Fibroblast of the conjunctiva (primary cell): ENCODE measurements around the gene KCNK17.

Source experiments
- DNase-seq: peaks from one replicate; pipeline ENCODE4 v3.0.0-alpha.2; 2010; ENCODE audit warnings: low read depth

KCNK17 gene, protein sequence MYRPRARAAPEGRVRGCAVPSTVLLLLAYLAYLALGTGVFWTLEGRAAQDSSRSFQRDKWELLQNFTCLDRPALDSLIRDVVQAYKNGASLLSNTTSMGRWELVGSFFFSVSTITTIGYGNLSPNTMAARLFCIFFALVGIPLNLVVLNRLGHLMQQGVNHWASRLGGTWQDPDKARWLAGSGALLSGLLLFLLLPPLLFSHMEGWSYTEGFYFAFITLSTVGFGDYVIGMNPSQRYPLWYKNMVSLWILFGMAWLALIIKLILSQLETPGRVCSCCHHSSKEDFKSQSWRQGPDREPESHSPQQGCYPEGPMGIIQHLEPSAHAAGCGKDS

DNA sequence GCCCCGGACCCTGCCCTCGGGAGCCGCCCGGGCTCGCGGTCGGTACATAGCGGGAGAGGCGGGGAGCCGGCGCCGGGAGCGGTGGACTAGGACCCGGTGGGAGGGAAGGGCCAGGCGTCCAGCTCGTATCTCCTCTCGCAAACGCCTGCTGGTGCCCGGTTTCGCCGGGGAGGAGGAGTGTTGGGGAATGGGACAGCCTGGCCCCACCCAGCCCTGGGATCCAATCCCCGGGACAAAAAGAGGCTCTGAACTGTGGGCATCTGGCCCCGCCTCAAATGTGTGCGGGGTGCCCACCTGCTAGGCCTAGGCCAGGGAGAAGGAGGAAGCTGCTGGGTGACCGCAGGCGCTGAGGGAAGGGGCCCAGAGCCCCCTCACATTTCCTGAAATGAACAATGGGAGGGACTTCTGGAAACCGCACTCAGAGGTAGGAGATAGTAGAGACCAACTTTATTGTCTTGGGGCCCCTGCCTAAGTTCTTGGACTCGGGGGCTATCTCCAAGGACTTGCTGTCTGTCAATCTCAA is at the start of gene KCNK17:
TSS of gene KCNK17 (minus strand) at position 147 of the 523 bp plus-strand sequence. CDS start at position 48, 99 bp downstream.
- no peak for DNase-seq

DNA sequence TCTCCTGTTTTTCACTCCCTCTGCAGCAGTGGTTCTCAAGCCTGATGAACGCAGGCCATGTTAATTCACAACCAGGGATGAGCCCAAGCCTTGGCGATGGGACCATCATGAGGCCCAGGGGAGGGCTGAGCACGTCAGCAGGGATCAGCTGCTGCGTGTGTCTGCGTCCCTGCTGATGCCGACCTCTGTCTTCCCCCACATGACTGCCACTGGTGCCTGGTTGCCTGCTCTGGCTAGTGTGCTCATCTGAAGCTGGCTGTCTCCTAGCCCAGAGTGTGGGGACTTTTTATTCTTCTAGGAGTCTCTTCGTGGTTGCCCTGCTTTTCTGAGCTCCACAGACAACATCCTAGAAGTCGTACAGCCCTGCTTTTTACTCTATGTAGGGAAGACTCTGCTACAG is 49.1 kb upstream of the KCNK17 start:
- DNase-seq: no peak

DNA sequence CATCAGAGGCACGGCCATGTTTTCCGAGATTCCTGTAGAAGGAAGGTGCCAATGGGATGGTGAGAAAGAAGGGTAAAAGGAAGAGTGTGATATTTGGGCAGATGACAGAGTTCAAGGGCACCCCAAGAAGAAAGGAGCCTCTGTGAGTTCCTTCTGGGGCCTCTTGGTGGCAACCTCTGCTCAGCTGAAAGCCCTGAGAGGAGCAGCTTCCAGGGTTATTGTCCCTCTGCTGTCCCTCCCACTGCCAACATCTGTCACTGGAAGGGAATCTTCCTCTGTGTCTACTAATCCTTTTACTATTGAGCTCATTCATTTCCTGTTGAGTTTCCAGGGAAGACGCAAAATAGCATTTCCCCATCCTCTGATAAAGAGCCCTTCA is 48.3 kb upstream of the KCNK17 start:
- no peak for DNase-seq

DNA sequence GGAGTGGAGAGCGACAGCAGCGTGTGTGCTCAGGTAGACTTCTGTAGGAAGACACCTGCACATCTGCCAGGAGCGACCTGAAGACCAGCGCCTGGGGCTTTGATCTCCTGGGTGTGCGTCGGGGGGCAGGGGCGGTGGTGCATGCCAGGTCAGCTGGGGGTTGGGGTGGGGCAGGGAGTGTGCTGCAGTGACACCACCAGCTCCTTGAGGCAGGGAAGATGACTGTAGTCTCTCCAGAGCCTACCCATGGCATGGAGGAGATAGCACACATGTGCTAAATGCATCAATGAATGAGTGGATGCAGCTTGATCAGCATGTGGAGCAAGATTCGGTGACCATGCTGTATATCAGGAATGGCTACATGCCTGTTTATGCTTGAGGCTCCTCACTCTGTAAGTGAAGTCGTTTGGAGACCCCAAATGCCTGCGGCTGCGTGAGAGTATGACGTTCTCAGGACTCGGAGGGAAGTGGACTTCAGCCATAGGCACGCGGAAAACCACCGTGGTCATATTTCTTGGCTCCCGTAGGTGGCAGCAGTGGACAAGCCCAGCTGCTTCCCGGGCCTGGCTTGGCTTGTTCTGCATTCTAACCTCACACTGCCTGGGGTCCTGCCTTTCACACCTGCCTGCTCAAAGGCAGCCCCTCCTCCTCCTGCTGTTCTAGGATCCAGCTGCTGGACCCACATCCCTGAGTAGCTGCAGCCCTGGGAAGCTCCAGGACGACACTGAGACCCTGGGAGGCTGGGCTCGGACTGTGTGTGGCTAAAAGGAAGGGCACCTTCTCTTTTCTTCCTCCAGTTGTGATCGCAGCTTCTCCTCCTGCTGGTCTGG is 47.7 kb upstream of the KCNK17 start:
- DNase-seq: peak; percentile 28

DNA sequence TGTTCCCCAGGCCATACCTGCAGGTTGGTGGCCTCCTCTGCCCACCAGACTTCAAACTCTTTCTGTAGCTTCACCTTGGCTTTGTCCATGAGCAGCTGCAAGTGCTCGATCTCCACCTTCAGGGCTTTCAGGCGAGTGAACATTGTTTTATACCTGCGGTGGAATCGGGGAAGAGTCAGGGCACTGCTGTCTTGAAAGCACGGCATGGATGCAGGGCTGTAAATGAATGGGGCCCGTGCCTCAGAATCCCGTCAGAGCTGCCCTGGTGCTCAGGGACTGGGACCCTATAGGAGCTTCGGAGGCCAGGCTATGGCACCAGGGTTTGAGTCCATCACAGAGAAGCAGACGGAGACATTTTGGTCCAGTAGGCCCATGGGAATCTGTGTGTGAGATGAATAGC is 46.2 kb upstream of the KCNK17 start:
- DNase-seq: no peak

DNA sequence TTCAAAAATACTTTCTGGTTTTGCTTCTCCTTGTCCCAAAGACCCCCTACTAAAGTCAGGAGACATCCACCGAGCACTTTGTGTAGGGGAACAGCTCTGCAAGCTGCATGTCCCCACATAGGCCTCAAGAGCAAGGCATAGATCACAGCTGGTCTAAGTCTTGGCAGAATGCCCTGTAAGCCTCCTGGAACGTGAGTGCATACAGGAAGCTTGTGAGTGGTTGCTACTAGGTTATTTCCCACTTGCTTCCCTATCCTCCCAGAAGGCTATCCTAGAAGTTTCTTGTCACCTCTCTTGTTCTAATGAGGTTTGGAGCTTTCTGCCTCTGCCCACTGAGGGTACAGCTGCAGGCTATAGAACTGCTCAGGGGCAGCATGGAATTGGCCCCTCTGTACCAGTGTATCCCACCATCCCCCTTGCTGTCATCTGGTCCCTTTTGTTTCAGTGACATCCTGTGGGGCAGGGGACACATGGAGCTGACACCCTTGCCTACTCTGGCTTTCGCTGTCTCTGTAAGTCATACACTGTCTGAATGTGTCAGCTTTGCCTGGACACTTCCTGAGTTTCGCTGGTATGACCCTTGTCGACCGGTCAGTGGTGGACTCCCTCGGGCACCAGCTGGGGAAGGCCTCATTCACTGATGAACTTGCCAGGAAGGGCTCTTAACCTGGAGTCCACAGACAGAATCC is 43.9 kb upstream of the KCNK17 start:
- peak; percentile 23 for DNase-seq

DNA sequence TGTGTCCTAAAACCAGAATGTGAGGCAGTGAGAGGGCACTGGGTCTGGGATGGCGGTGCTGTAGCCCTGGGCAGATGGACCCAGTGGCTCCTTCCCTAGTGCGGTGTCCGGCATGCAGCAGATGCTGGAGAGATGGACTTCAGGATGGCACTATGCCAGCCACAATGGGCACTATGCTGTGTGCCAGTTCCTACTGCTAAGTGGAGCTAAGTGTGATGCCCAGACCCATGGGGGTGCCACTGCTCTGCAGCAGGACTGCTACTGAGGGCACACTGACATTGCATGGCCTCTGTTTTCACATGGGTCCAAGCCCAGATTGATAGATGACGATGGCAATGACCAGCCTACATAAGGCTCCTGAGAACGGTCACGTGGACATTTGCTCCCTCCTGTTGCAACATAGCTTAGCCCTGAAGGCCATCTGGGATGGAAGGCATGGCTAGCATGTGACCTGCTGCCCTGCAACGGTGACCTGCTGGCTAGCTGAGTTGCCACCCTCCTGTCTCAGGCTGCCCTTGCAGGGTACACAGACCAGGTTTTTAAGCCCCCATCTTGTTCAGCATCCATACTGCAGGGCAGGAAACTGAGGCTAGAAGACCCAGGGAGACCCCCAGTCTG is 39.6 kb upstream of the KCNK17 start:
- no peak for DNase-seq

DNA sequence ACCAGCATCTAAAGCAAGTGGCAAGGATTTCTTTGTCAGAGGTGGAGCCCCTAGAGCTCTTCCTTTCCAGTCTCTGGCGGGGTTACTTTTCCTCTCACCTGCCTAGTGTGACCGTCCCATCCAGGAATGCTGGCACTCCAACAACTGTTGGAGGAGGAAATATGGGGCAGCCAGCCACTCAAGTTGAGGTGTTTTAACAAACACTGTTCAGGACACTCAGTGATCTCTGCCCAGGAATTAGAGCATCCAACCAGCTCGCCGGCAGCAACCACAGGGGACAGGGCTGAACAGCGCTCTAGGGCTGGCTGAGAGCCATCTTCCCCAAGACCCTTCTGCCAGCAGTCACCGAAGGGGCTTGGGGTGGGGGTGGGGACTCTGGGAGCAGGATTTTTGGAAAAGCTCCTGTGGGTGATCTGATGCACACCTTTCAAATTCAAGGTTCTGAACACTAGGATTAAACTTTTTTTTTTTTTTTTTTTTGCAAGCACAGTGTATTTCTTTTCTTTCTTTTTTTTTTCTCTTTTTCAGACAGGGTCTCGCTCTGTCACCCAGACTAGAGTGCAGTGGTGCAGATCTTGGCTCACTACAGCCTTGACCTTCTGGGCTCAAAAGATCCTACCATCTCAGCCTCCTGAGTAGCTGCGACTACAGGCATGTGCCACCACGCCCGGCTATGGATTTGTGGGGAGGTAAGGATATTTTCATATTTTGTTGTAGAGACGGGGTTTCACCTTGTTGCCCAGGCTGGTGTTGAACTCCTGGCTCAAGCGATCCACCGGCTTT is 36.7 kb upstream of the KCNK17 start:
- no peak for DNase-seq

DNA sequence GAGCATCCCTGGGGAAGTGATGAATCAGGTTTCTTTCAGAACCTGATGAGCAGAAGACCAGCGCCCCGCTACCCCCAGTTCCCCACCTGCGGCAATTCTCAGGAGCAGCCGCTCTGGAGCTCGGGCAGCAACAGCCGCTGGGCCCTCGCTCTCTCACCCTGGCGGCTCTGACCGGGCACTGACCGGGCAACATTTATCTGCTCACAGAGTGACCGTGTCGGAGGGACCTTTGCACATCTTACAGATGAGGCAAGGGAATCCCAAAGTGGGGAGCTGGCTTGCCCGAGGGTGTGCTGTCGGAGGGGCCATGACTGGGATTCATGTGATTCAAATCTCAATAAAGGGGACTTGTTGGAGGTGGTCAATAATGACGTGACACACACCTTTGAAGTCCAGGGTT is 34.5 kb upstream of the KCNK17 start:
- DNase-seq: no peak

DNA sequence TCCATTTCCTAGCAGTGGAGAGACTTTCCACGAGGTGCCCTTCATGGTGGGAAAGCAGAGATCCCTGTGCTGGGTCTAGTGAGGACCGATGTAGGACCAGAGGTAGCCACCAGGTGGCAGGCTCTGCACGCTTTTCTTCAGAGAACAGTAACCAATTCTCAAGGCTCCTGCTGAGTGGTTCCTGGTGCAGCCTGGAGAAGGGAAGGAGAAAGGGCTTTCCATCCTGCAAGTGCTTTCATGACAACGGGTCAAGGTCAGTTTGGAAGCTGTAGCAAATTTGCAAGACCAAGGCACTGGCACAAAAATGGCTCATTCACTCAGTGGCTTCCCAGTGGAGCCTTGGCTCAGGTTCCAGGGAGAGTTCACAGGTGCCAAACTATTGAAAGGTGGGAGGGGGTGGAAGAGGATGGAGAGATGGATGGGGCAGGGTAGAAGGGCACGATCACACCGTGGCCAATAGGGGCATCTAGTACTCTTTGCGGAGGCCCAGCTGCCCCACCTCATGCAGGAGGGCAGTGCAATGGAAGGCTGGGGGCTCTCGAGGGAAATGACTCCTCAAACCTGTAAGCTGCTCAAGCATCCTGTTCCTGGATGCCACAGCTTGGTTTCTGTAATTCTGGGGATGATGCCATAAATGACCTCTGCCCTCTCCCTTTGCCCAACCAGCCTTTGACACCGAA is 33.8 kb upstream of the KCNK17 start:
- DNase-seq: peak; percentile 39

DNA sequence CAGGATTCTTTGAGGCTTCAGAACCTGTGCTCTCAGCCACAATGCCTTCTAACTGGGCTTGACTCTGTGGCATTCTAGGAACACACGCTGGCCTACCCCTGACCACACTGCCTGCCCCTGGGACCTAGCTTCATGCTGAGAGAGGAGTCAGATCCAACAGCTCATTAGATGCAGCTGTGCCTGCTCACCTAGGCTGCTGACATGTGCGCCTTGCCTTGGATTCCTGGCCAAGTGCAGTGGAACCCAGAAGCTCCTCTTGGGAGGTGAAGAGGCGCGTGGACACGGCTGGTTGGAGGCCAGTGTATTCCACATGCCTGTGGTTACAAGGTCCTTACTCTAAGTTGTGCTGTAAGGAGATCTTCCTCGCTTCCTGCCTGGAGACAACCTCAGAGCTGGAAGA is 33.0 kb upstream of the KCNK17 start:
- no peak for DNase-seq

DNA sequence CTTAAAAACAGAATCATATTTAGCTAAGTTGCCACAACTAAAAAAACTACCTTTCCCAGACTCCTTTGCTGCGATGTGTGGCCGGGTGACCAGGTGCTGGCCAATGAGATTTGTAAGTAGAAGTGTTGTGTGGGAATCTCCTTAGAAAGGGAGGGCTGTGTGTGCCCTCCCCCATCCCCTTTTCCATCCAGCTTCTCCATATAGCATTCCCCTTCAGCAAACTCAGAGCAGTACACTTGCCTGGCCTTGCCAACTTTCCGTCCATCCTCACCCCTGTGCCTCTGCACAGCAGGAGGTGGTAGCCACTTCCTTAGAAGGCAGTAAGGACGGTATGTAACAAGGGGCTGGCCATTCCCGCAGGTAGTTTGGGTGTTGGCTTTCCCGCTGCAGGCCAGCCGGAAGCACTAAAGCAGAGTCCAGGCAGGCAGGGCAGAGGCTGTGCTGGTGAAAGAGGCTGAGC is 30.6 kb upstream of the KCNK17 start:
- DNase-seq: no peak

DNA sequence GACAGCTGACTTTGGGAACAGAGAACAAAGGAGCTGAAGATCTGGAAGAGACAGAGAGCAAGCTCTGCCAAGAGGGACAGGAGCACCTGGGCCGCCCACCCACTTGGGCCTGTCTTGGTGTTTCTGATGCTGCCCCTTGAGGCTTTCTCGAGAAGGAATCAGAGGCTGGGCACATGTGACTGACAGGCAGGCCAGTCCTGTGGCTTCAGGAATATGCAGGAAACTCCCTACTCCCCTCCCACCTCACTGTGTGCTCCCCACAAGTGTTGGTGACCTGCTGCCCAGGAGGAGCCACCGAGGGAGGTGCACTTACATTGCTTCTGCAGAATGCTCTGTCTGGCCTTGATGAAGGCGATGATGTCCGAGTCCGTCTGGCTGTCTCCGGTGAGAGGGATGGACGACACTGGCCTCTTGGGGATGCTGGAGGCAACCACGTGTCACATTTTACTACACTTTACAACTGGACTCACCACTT is 29.2 kb upstream of the KCNK17 start:
- DNase-seq: no peak

DNA sequence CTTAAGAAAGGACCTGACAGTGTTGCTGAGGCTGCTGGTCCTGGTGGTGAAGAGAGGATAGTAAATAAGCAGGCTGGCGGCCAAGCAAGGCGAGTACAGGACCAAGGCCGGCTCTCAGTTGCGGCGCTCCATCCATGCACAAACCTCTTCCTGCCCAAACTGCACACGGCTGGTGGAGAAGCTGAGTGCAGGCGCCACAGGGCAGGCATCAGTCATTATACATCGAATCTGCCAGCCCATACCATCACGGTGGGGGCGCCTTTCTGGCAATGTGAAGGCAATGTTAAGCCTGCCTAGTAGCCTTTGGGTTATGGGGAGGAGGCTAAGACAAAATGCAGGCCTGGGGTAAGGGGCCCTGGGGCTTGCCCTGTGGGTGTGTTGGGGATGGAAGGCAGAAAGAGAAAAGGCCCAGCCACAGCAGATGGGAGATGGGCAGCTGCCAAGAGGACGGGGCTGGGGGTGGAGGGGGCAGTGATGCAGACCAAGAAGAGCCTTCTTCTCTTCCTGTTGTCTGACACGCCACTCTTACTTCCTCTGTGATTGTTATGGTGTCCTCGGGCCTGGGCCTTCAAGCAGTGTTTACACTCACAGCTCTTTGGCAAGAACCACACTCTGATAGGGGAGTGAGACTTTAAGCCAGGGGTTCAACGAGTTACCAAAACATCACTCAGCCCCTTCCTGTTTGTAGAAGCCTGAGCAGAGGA is 28.6 kb upstream of the KCNK17 start:
- no peak for DNase-seq

DNA sequence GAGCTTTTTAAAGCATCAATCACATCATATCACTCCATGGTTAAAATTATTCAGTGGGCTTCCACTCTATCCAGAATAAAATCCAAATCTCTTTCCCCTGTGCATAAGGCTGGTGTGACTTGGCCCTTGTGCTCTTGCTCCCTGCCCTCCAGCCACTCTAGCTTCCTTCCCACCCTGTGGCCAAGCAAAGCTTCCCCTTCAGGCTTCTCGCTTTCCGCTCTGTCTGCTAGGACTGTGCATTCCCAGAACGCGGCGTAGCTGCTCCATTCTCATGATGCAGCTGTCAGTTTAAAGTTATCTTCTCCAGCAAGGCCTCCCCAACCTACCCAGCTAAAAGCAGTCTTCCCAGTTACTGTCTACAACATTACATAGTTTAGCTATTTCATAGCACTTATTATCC is 27.7 kb upstream of the KCNK17 start:
- no peak for DNase-seq

DNA sequence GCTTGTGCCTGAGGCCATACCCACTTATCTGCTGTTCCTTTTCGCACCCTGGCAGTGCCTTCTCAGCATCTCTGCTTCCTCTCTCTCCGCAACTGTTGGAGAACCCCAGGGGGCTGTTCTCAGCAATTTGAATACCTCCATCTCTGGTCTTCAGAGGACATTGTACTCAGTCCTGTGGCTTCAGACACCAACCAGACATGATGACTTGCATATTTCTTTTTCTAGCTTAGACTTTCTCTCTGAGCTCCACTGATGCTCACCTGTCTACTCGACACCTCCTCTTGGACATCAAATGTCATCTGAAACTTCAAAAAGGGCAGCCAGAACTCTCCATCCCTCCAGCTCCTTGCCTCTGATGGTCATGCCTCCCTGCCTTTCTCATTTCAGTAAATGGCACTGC is 27.1 kb upstream of the KCNK17 start:
- no peak for DNase-seq

DNA sequence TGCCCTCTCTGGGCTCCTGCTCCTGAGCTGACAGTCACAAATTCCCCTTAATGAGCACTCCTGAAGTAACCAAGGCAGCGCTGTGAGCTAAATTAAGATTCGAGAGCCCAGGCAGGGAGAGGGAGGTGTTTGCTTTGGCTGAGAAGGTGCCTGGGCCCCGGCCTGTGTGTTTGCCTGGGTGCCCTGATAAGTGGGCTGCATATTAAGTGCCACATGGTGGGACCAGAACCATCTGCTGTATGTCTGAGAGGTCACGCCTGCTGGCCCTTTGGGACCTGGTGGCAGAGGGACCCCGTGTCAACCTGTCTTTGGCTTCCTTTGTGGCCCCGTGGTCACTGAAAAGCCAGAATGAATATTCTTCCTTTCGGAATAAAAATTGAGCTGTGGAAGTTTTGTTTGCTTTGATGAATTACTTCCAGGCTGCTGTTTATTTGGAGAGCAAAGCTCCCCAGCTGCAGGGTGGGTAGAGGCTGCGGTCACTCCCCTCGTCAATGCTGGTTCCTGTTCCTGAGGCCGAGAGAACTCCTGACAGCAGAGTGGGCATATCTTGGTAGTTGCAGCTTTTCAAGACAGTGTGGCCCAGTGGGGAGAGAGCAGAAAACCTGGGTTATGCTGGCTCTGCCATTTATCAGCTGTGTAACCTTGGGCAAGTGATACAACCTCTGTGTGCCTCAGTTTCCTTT is 25.8 kb upstream of the KCNK17 start:
- no peak for DNase-seq

DNA sequence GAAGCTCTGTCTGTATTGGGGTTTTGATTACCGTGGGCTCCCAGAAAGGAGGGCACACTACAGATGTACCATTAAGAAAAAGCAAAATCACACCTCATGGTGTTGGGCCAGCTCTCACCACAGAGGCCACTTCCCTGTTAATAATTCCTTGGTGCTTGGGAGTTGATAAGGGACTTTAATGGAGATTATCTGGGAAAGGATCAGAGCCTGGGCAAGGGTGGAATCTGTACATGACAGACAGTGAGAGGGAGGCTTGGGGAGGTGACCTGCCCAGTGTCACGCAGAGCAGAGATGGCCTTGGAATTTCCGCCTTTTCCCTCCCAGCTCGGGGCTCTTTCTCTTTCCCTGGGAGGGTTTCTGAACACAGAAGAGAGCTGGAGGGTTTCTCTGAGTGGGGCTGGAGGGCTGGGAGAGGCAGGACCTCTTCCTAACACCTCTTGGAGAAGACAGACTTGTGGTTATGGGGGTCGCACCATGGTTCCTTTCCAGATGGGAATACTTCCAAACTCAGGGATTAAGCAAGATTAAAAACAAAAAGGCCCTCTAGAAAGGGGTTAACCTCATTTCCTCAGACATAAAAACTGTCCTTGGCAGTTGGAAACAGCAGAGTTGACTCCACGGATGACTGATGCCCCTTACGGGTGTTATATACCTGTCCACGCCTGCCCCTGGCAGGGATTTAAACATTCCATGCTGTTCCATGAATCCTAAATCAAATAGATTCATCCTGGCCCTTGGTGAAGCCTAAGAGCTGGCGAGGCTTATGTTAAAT is 25.1 kb upstream of the KCNK17 start:
- no peak for DNase-seq

DNA sequence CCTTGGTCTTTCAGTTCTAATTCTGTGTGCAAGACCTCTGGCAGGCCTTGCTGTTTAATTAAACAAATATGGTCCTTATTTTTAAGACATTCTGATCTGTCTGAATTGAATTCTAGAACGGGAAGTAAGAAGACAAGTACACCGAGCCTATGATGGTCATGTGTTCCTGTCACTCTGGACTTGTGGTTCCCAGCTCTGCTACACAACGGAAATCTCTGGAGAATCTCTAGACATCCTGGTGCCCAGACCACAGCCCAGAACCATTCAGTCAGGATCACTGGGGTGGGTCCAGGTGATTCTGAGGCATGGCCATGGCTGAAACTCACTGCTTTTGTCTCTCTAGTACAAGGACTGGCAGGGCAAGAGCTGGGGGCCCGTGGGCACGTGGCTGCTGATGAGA is 24.2 kb upstream of the KCNK17 start:
- no peak for DNase-seq
